Endodermal cell (in vitro differentiated cells): ENCODE results near the gene HEXA. TPM values are rescaled to one million over a fixed set of nuclear protein-coding genes. Genes with fewer than 3 reads are reported as not detected.

Experiments
- DNase-seq: peaks from one replicate; pipeline ENCODE4 v3.0.0-alpha.2; 2017
- H3K27ac ChIP-seq: 2 replicates; pipeline ENCODE4 v1.5.1; 2013; ENCODE audit warnings: mild to moderate bottlenecking, low read depth, low read length, moderate library complexity
- H3K27me3 ChIP-seq: 2 replicates; pipeline ENCODE4 v1.6.1; 2013; ENCODE audit warnings: mild to moderate bottlenecking, low read length, moderate library complexity; ENCODE audit not compliant: insufficient read depth, control insufficient read depth, poor library complexity, severe bottlenecking
- H3K36me3 ChIP-seq: 2 replicates; pipeline ENCODE4 v1.7.0; 2013; ENCODE audit warnings: mild to moderate bottlenecking, low read length, moderate library complexity; ENCODE audit not compliant: control insufficient read depth, insufficient read depth
- H3K4me1 ChIP-seq: one replicate; pipeline ENCODE4 v1.7.0; 2013; ENCODE audit warnings: low read length; ENCODE audit not compliant: control insufficient read depth, insufficient read depth
- H3K4me3 ChIP-seq: 2 replicates; pipeline ENCODE4 v1.5.1; 2013; ENCODE audit warnings: mild to moderate bottlenecking, low read length, moderate library complexity
- H3K9ac ChIP-seq: 2 replicates; pipeline ENCODE4 v1.6.1; 2013; ENCODE audit warnings: mild to moderate bottlenecking, low read length, moderate library complexity; ENCODE audit not compliant: poor library complexity, severe bottlenecking; ENCODE audit errors: extremely low read depth
- H3K9me3 ChIP-seq: 2 replicates; pipeline ENCODE4 v1.6.1; 2013; ENCODE audit warnings: mild to moderate bottlenecking, low read length, moderate library complexity; ENCODE audit not compliant: control insufficient read depth
- H3K27ac Mint-ChIP-seq: 2 replicates; pipeline ENCODE4 v1.8.0; 2020; ENCODE audit warnings: mixed read lengths
- H3K27me3 Mint-ChIP-seq: 2 replicates; pipeline ENCODE4 v1.8.0; 2021; ENCODE audit warnings: mild to moderate bottlenecking, mixed read lengths; ENCODE audit not compliant: insufficient read depth
- H3K36me3 Mint-ChIP-seq: 2 replicates; pipeline ENCODE4 v1.8.0; 2020; ENCODE audit warnings: low read depth, mixed read lengths
- H3K4me1 Mint-ChIP-seq: 2 replicates; pipeline ENCODE4 v1.8.0; 2020; ENCODE audit warnings: mixed read lengths
- H3K4me3 Mint-ChIP-seq: 2 replicates; pipeline ENCODE4 v1.8.0; 2020; ENCODE audit warnings: mild to moderate bottlenecking, moderate library complexity, mixed read lengths
- H3K9me3 Mint-ChIP-seq: 2 replicates; pipeline ENCODE4 v1.8.0; 2020; ENCODE audit warnings: mild to moderate bottlenecking, mixed read lengths
- WGBS, 2 experiments: methylation state at CpG; one replicate each; pipeline versions ENCODE4 v1.1.5 to v1.1.7; 2013; ENCODE audit warnings: missing lambda C conversion rate in 2 of 2, mixed read lengths in 1 of 2; ENCODE audit not compliant: insufficient coverage in 1 of 2, insufficient read length in 1 of 2; 5-methylcytosine and 5-hydroxymethylcytosine counted together
- total RNA-seq, 2 donors: library from RNA; stranded (reverse); fragmentation: NEBNext Ultra II Directional in 1 of 2; extraction: Animal tissue kit (Norgen Biotek cat#: 25700) in 1 of 2; gene quantifications; 2 replicates in 1 of 2; 3 replicates in 1 of 2; pipeline ENCODE4 v1.2.1, GENCODE V29; 2021
- TF ChIP-seq, protein P1 (sequence below): fragments of 200-600 bp; sonication (generic); conservative IDR thresholded peaks from 2 replicates; pipeline ENCODE4 v1.5.0; 2021; ENCODE audit warnings: antibody characterized with exemption, mild to moderate bottlenecking

Gene HEXA
- total RNA-seq, 2 donors from 2014 or later: 102 to 104 TPM

DNA sequence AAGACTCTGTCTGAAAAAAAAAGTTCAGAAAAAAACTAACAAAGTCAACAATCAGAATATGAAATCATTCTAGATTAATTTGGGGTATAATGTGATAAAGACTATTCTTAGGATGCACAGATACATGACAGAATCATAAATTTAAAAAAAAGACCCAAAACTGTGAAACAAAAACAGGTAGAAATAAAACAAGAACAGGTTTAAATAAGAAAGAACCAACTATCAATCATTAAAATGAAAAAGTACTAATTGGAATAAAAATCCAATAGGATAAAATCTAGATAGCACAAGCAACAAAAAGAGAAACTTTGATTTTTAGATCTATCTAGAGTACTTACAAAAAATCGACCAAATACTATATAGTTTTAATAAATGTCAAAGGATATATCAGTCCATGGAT is 35.7 kb upstream of the HEXA start:
- H3K27ac Mint-ChIP-seq: no peak overlapping the region
- H3K4me3 Mint-ChIP-seq: no peak overlapping the region
- no peaks in the 10 kb centered on the region for H3K36me3 Mint-ChIP-seq
- H3K9me3 ChIP-seq: no peaks in the 10 kb centered on the region
- no peaks in the 10 kb centered on the region for H3K4me1 ChIP-seq
- H3K27ac ChIP-seq: no peak overlapping the region
- H3K36me3 ChIP-seq: no peaks in the 10 kb centered on the region
- no peak overlapping the region for H3K9ac ChIP-seq
- TF ChIP-seq, protein P1, sequence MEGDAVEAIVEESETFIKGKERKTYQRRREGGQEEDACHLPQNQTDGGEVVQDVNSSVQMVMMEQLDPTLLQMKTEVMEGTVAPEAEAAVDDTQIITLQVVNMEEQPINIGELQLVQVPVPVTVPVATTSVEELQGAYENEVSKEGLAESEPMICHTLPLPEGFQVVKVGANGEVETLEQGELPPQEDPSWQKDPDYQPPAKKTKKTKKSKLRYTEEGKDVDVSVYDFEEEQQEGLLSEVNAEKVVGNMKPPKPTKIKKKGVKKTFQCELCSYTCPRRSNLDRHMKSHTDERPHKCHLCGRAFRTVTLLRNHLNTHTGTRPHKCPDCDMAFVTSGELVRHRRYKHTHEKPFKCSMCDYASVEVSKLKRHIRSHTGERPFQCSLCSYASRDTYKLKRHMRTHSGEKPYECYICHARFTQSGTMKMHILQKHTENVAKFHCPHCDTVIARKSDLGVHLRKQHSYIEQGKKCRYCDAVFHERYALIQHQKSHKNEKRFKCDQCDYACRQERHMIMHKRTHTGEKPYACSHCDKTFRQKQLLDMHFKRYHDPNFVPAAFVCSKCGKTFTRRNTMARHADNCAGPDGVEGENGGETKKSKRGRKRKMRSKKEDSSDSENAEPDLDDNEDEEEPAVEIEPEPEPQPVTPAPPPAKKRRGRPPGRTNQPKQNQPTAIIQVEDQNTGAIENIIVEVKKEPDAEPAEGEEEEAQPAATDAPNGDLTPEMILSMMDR: no peak
- no peaks in the 10 kb centered on the region for H3K4me1 Mint-ChIP-seq
- H3K27me3 Mint-ChIP-seq: peaks cover 49% of the 10 kb centered on the region
- peaks cover 51% of the 10 kb centered on the region for H3K27me3 ChIP-seq
- no peak for DNase-seq
- WGBS, 2 experiments: no CpG with 5 or more reads among the region's 1 CpG
- no peak overlapping the region for H3K4me3 ChIP-seq
- H3K9me3 Mint-ChIP-seq: peaks cover 3% of the 10 kb centered on the region

DNA sequence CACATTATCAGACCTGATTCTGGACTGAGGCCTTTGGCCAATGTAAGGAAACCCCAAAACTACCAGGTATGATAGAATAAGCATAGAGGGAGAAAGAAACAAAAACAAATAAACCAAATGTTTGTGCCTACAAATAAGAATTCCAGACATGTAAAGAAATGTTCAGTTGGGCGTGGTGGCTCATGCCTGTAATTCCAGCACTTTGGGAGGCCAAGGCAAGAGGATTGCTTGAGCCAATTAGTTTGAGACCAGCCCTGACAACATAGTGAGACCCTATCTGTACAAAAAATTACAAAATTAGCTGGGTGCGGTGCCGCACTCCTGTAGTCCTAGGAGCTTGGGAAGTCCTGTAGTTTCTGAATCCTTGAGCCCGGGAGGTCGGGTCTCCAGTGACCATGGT is 35.3 kb upstream of the HEXA start:
- no peak overlapping the region for H3K4me3 ChIP-seq
- peaks cover 3% of the 10 kb centered on the region for H3K9me3 Mint-ChIP-seq
- WGBS, 2 experiments: 89 to 93% methylated on average over 4 to 5 of the region's 5 CpGs
- no peak for DNase-seq
- no peaks in the 10 kb centered on the region for H3K4me1 Mint-ChIP-seq
- no peak overlapping the region for H3K4me3 Mint-ChIP-seq
- H3K27me3 ChIP-seq: peaks cover 55% of the 10 kb centered on the region
- TF ChIP-seq, protein P1: no peak
- no peaks in the 10 kb centered on the region for H3K36me3 Mint-ChIP-seq
- H3K27me3 Mint-ChIP-seq: peaks cover 51% of the 10 kb centered on the region
- no peaks in the 10 kb centered on the region for H3K36me3 ChIP-seq
- H3K27ac ChIP-seq: no peak overlapping the region
- H3K4me1 ChIP-seq: no peaks in the 10 kb centered on the region
- H3K9ac ChIP-seq: no peak overlapping the region
- H3K9me3 ChIP-seq: no peaks in the 10 kb centered on the region
- no peak overlapping the region for H3K27ac Mint-ChIP-seq

DNA sequence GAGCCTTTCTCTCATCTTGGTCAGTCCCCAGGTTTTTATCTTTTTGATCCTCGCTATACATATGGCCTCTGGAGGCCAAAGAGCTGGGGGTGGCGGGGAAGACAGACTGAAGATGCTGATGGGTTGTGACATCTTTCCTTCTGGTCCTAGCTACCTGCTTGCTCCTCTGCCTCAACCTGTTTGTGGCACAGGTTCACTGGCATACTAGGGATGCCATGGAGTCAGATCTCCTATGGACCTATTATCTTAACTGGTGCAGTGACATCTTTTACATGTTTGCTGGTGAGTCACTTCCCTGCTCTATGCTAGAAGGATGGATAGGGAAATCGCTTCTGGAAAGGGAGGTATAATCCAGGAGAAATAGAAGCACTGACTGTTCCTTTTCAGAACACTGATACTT is 31.1 kb upstream of the HEXA start:
- DNase-seq: no peak
- H3K36me3 ChIP-seq: no peaks in the 10 kb centered on the region
- H3K4me3 Mint-ChIP-seq: no peak overlapping the region
- no peak overlapping the region for H3K4me3 ChIP-seq
- H3K9ac ChIP-seq: no peak overlapping the region
- H3K36me3 Mint-ChIP-seq: no peaks in the 10 kb centered on the region
- peaks cover 95% of the 10 kb centered on the region for H3K27me3 ChIP-seq
- H3K4me1 Mint-ChIP-seq: no peaks in the 10 kb centered on the region
- H3K4me1 ChIP-seq: no peaks in the 10 kb centered on the region
- TF ChIP-seq, protein P1: no peak
- WGBS, 2 experiments: 76% methylated on average over 3 of the region's 3 CpGs; no CpG with 5 or more reads in 1 of the 2 experiments
- no peak overlapping the region for H3K27ac Mint-ChIP-seq
- H3K27me3 Mint-ChIP-seq: peaks cover 75% of the 10 kb centered on the region
- H3K9me3 ChIP-seq: no peaks in the 10 kb centered on the region
- H3K9me3 Mint-ChIP-seq: no peaks in the 10 kb centered on the region
- H3K27ac ChIP-seq: no peak overlapping the region
